Omental fat pad (tissue), 4 donors: ENCODE results near the gene ANKHD1. TPM values are rescaled to one million over a fixed set of nuclear protein-coding genes. Genes with fewer than 3 reads are reported as not detected.

Experiments used
- ATAC-seq: fragments of 150-250 bp; one replicate; pipeline ENCODE4 v1.9.1; 2016; ENCODE audit warnings: mild to moderate bottlenecking, moderate library complexity; ENCODE audit not compliant: low FRiP score
- DNase-seq: peaks from one replicate; pipeline ENCODE4 v3.0.0-alpha.2; 2019; ENCODE audit warnings: low spot score
- total RNA-seq, 4 donors: library from RNA; depleted of rRNA; stranded (reverse); fragments of >200 nt; gene quantifications; one replicate each; pipeline ENCODE4 v1.1.0, GENCODE V29; 2016
- TF ChIP-seq, protein P1 (sequence below), 3 donors: fragments of 450-650 bp; IDR thresholded peaks; one replicate each; pipeline ENCODE4 v1.5.1; 2016 to 2017; ENCODE audit warnings: antibody characterized with exemption in 3 of 3, mild to moderate bottlenecking in 3 of 3, moderate library complexity in 2 of 3

The ANKHD1 gene
- total RNA-seq, 4 donors from 2014 or later = 80.0 to 149 (median 103) TPM

DNA sequence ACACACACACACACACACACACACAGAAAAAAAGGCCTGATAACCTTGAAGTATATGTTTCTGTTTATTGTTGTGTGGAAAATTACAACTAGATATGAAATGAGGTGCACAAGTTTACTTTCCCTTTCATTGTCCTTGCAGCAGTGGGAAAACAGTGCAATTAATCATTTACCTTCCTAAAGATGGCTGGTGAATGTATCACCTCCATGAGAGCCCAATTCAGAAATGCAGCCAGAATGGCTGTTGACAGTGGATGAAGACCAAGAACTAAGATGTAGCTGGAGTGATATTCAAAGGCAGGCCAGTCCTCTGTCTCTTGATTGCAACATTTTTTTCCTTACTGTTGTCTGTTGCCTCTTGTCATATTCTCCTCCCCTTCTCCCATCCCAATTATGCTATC lies 96.3 kb downstream of the ANKHD1 start:
- DNase-seq = no peak
- ATAC-seq = no peak
- TF ChIP-seq, protein P1, sequence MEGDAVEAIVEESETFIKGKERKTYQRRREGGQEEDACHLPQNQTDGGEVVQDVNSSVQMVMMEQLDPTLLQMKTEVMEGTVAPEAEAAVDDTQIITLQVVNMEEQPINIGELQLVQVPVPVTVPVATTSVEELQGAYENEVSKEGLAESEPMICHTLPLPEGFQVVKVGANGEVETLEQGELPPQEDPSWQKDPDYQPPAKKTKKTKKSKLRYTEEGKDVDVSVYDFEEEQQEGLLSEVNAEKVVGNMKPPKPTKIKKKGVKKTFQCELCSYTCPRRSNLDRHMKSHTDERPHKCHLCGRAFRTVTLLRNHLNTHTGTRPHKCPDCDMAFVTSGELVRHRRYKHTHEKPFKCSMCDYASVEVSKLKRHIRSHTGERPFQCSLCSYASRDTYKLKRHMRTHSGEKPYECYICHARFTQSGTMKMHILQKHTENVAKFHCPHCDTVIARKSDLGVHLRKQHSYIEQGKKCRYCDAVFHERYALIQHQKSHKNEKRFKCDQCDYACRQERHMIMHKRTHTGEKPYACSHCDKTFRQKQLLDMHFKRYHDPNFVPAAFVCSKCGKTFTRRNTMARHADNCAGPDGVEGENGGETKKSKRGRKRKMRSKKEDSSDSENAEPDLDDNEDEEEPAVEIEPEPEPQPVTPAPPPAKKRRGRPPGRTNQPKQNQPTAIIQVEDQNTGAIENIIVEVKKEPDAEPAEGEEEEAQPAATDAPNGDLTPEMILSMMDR (IDR thresholded peaks at IDR 0.05) = no peak

DNA sequence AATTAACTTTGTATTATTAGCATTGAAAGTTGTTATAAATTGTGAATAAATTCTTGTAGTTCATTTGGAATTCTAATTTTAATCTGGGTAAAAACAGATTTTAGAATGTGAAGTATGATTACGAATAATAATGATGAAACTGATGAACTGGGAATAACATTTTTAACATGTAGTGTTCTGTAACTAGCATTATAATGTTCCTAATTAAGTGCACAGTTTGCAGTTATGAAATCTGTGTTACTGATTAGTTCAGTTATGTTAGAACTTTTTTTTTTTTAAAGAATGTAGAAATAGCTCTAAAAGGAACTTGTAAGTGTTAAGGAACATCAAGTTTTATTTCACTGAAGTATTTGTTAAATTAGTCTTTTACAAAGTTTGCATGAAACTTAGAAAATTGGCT lies 97.0 kb downstream of the ANKHD1 start:
- ATAC-seq (no peak), DNase-seq (no peak)
- TF ChIP-seq, protein P1 (IDR thresholded peaks at IDR 0.05) = no peak

DNA sequence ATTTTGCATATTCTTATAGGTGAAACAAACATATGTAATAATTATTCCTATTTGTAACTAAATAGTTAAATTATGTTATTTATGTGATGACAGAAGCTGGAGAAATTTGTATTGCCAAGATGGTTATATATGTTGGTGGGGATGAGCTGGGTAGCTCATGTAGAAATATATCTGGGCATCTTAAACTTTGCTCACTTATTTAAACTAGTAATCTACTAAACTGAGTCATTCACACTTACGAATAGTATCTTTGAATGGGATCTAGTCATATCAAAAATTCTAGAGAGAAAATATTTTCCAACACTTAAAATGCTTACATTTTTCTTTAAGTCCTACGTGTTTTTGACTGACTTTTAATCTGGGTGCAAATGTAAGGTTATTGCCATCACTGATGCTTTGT lies 101.2 kb downstream of the ANKHD1 start:
- TF ChIP-seq, protein P1 (IDR thresholded peaks at IDR 0.05) = no peak
- ATAC-seq (no peak), DNase-seq (no peak)

DNA sequence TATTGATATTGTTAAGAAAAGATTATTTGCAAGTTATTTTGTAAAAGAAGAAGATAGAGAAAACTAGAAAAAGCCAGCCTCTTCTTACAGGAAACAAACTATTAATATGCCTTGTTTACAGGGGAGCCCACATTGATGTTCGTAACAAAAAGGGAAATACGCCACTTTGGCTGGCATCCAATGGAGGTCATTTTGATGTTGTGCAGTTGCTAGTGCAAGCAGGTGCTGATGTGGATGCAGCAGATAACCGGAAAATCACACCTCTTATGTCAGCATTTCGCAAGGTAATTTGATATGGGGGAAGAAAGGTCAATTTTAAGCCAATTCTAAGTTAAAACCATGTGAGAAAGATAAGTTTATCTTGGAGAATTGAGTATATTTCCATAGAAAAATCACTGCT lies 108.3 kb downstream of the ANKHD1 start:
- DNase-seq (no peak), ATAC-seq (no peak)
- TF ChIP-seq, protein P1 (IDR thresholded peaks at IDR 0.05) = no peak

DNA sequence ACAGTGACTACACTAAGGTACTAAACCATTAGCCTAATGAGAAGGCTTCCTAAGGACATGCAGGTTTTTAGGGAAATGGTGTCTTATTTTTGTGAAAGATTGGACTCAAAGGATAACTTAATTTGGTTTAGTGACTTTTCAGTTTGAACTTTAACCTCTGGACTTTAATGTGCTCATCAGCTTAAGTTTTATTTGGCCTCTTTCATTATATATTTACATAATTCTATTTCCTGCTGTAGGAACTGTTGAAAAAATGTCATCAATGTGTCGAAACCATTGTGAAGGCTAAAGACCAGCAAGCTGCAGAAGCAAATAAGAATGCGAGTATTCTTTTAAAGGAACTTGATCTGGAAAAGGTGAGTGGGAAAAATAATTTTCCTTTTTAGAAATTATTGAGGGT lies 111.5 kb downstream of the ANKHD1 start:
- TF ChIP-seq, protein P1 (IDR thresholded peaks at IDR 0.05) = no peak
- no peak for ATAC-seq
- DNase-seq = no peak

DNA sequence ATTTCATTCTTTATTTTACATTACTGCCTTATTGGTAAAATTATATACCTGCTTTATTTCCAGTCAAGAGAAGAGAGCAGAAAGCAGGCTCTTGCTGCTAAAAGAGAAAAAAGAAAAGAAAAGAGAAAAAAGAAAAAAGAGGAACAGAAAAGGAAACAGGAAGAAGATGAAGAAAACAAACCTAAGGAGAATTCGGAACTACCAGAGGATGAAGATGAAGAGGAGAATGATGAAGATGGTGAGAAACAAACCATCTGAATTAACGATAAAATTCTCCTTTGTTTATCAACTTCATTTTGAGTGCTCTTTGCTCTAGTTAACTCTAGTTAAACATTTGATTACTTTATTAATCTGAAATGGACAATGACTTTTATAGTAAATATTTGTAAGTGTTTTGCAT lies 122.4 kb downstream of the ANKHD1 start:
- ATAC-seq (no peak), DNase-seq (no peak)
- TF ChIP-seq, protein P1 (IDR thresholded peaks at IDR 0.05) = no peak

DNA sequence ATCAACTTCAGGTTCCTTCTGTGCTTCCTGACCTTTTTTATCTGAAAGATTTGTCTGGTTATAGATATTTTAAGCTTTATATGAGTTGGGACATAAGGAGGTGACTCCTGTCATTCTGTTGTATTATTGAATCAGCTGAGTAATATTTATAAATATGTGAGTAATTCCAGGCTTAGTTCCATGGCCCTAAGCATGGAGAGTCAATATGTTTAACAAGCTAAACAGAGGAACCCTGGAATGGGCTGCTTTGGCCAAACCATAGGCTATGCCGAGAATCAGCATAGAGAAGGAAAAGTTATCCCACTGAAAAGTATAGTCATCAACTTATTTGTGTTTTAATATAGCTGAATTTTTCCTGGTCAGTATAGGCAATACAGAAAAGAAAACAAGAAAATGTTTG lies 138.6 kb downstream of the ANKHD1 start:
- ATAC-seq (no peak), DNase-seq (no peak)
- TF ChIP-seq, protein P1 (IDR thresholded peaks at IDR 0.05) = no peak
